ENCODE data around the gene FBXL14. TPM values are rescaled to one million over a fixed set of nuclear protein-coding genes. Genes with fewer than 3 reads are reported as not detected.

Gene FBXL14
- polyA plus RNA-seq, 2 of the 4 experiments (the other 2 are of a cell fraction): 6.7 to 7.1 TPM

GRCh38 chr12:1580526-1580925 is 13.9 kb downstream of the FBXL14 start:
- FAIRE-seq: no peak

GRCh38 chr12:1579651-1580435 is 14.5 kb downstream of the FBXL14 start:
- FAIRE-seq (no peak), ATAC-seq (no peak), DNase-seq (ENCODE audit: low read depth in 1 of 2, low spot score in 1 of 2) (no peak)
- no peak for TF ChIP-seq EHF (CRISPR knock-in tag; IDR thresholded peaks at IDR 0.05)
- no peak for TF ChIP-seq ZNF302 (CRISPR knock-in tag; IDR thresholded peaks at IDR 0.05)
- TF ChIP-seq KDM5A (IDR thresholded peaks at IDR 0.05): no peak
- no peak for TF ChIP-seq CTCF (IDR thresholded peaks at IDR 0.05)
- Histone ChIP-seq H3K27ac (no peak overlapping the region), H3K4me1 (peaks cover 6% of the 10 kb centered on the region), H3K4me2 (no peak overlapping the region), H3K9me3 (no peaks in the 10 kb centered on the region), H3K4me3 (no peak overlapping the region)
- 74% methylated on average over 11 of the region's 11 CpGs for WGBS (ENCODE audit: missing lambda C conversion rate)
- ChIA-PET POLR2A (no interaction called here), CTCF (interaction anchor here (0.7 to 12.2 kb wide), 3 partner anchors 454 to 813 kb away, joined by 3 to 198 read pairs (median 3); no protein-coding TSS in a partner anchor)

More at GRCh38 chr12:1580526-1580925, 13.9 kb downstream of the FBXL14 start:
- no peak overlapping the region for H3K4me2 ChIP-seq
- TF ChIP-seq USF2 (IDR thresholded peaks at IDR 0.05) (no peak), HEYL (CRISPR knock-in tag; IDR thresholded peaks at IDR 0.05) (no peak), HDAC2 (IDR thresholded peaks at IDR 0.05) (no peak), ZFP36 (IDR thresholded peaks at IDR 0.05; ENCODE audit: borderline replicate concordance, partially characterized antibody) (no peak), EHMT2 (IDR thresholded peaks at IDR 0.05; ENCODE audit: low read depth) (no peak), MAZ (IDR thresholded peaks at IDR 0.05; ENCODE audit: borderline replicate concordance, low read depth, low read length) (no peak)
- H3K4me3 ChIP-seq: no peak overlapping the region
- 95% methylated on average over 3 of the region's 3 CpGs for WGBS (ENCODE audit: missing lambda C conversion rate)
- no peaks in the 10 kb centered on the region for H3K9me3 ChIP-seq
- no peak for ATAC-seq
- CTCF ChIA-PET: interaction anchor here (0.7 to 12.2 kb wide), 2 partner anchors 463 to 814 kb away, joined by 3 to 198 read pairs; no protein-coding TSS in a partner anchor
- DNase-seq (ENCODE audit: low read depth in 1 of 2, low spot score in 1 of 2): no peak
- H3K4me1 ChIP-seq: peaks cover 2% of the 10 kb centered on the region; the same call in 1 of the 3 replicates
- POLR2A ChIA-PET: no interaction called here
- no peak overlapping the region for H3K27ac ChIP-seq

- ChIA-PET CTCF (interaction anchor here (0.7 to 12.2 kb wide), 3 partner anchors 12 to 459 kb away, joined by 3 to 198 read pairs (median 3); no protein-coding TSS in a partner anchor), POLR2A (no interaction called here)
- FAIRE-seq (no peak), DNase-seq (ENCODE audit: low read depth in 1 of 2, low spot score in 1 of 2) (no peak), ATAC-seq (peak in 1 of 2 experiments; percentile 13; a peak in 1 of 6 replicates)
- 77% methylated on average over 21 of the region's 21 CpGs for WGBS (ENCODE audit: missing lambda C conversion rate)
- no peak overlapping the region for H3K4me3 ChIP-seq
- H3K9me3 ChIP-seq: no peaks in the 10 kb centered on the region
- H3K27ac ChIP-seq: no peak overlapping the region
- H3K4me1 ChIP-seq: peaks cover 8% of the 10 kb centered on the region
- no peak overlapping the region for H3K4me2 ChIP-seq
- TF ChIP-seq ZSCAN20 (CRISPR knock-in tag; IDR thresholded peaks at IDR 0.05) (no peak), REST (IDR thresholded peaks at IDR 0.05) (no peak), ATOH8 (CRISPR knock-in tag; IDR thresholded peaks at IDR 0.05; ENCODE audit: low read depth) (no peak), BHLHE40 (IDR thresholded peaks at IDR 0.05; ENCODE audit: low read depth, low read length) (no peak), HES2 (IDR thresholded peaks at IDR 0.05) (no peak), ZNF302 (CRISPR knock-in tag; IDR thresholded peaks at IDR 0.05) (no peak), PBX3 (IDR thresholded peaks at IDR 0.05) (no peak), MAFK (IDR thresholded peaks at IDR 0.05; ENCODE audit: partially characterized antibody) (no peak), FOSB (CRISPR knock-in tag; IDR thresholded peaks at IDR 0.05) (no peak), CHD2 (IDR thresholded peaks at IDR 0.05; ENCODE audit: low read length, partially characterized antibody) (no peak), RARB (CRISPR knock-in tag; IDR thresholded peaks at IDR 0.05) (no peak), EHF (CRISPR knock-in tag; IDR thresholded peaks at IDR 0.05) (no peak), KDM1A (IDR thresholded peaks at IDR 0.05; ENCODE audit: low read depth) (no peak), HOXB5 (CRISPR knock-in tag; IDR thresholded peaks at IDR 0.05) (no peak)
Measured at GRCh38 chr12:1576410-1577241, 17.8 kb downstream of the FBXL14 start.
